K562 (cell line): ENCODE data around the gene ZNF791. TPM values are rescaled to one million over a fixed set of nuclear protein-coding genes. Genes with fewer than 3 reads are reported as not detected.

Source experiments
- BRD9 ChIP-seq: fragments of 450-650 bp; IDR thresholded peaks from 2 replicates; pipeline ENCODE4 v1.6.1; 2018; ENCODE audit warnings: low read depth; ENCODE audit not compliant: partially characterized antibody
- CBFB ChIP-seq: sonication (generic); formaldehyde crosslinking; IDR thresholded peaks from 2 replicates; pipeline ENCODE4 v1.4.0; 2020; ENCODE audit warnings: mild to moderate bottlenecking, missing genetic modification reagents
- CBX1 ChIP-seq: sonication (generic); IDR thresholded peaks from 2 replicates; pipeline ENCODE4 v1.6.1; 2016; ENCODE audit warnings: antibody characterized with exemption, low read depth, mild to moderate bottlenecking
- GTF2F1 ChIP-seq: IDR thresholded peaks from 2 replicates; pipeline ENCODE4 v1.6.1; 2011; ENCODE audit warnings: low read depth, low read length, improper control_type of control experiment
- HDAC2 ChIP-seq: fragments of 450-650 bp; IDR thresholded peaks from 2 replicates; pipeline ENCODE4 v1.6.1; 2016; ENCODE audit warnings: mild to moderate bottlenecking
- IFI16 ChIP-seq: fragments of 250-450 bp; sonication (Bioruptor Pico); IDR thresholded peaks from 2 replicates; pipeline ENCODE4 v2.1.2; 2022; ENCODE audit warnings: mild to moderate bottlenecking, inconsistent platforms
- KLF16 ChIP-seq: IDR thresholded peaks from 2 replicates; pipeline ENCODE4 v1.6.1; 2016; ENCODE audit warnings: antibody characterized with exemption
- MEIS2 ChIP-seq: fragments of 450-650 bp; IDR thresholded peaks from 2 replicates; pipeline ENCODE4 v1.6.1; 2014; ENCODE audit warnings: mild to moderate bottlenecking; ENCODE audit not compliant: partially characterized antibody
- MTA2 ChIP-seq: fragments of 450-650 bp; IDR thresholded peaks from 2 replicates; pipeline ENCODE4 v1.6.1; 2016; ENCODE audit warnings: low read depth
- NCOR1 ChIP-seq: fragments of 450-650 bp; IDR thresholded peaks from 2 replicates; pipeline ENCODE4 v1.6.1; 2016; ENCODE audit warnings: mild to moderate bottlenecking, moderate library complexity
- NFYB ChIP-seq: IDR thresholded peaks from 2 replicates; pipeline ENCODE4 v1.6.1; 2011; ENCODE audit warnings: mild to moderate bottlenecking, moderate library complexity; ENCODE audit not compliant: insufficient read length; ENCODE audit errors: extremely low read depth
- NR2F6 ChIP-seq: fragments of 450-650 bp; formaldehyde crosslinking; IDR thresholded peaks from 2 replicates; pipeline ENCODE4 v1.4.0; 2020; ENCODE audit warnings: mild to moderate bottlenecking
- PHF20 ChIP-seq: fragments of 450-650 bp; IDR thresholded peaks from 2 replicates; pipeline ENCODE4 v1.6.1; 2018; ENCODE audit not compliant: partially characterized antibody
- PHTF2 ChIP-seq: fragments of 250-450 bp; sonication (Bioruptor Pico); IDR thresholded peaks from 2 replicates; pipeline ENCODE4 v1.5.0; 2021; ENCODE audit warnings: mild to moderate bottlenecking
- RAD51 ChIP-seq: fragments of 450-650 bp; IDR thresholded peaks from 2 replicates; pipeline ENCODE4 v1.7.1; 2016; ENCODE audit warnings: low read depth, mild to moderate bottlenecking, borderline replicate concordance
- SIN3A ChIP-seq, 2 experiments: fragments of 150-350 bp in 1 of 2; IDR thresholded peaks; 2 replicates each; pipeline ENCODE4 v1.6.1; 2011 to 2016; ENCODE audit warnings: borderline replicate concordance in 2 of 2, low read depth in 2 of 2, low read length in 2 of 2, mild to moderate bottlenecking in 2 of 2, moderate library complexity in 2 of 2; ENCODE audit not compliant: control insufficient read depth in 1 of 2
- SIRT6 ChIP-seq: IDR thresholded peaks from one replicate; pipeline ENCODE4 v1.6.1; 2012; ENCODE audit warnings: low read depth, mild to moderate bottlenecking, control low read depth, inconsistent platforms, low read length, moderate library complexity
- SOX6 ChIP-seq: fragments of 450-650 bp; IDR thresholded peaks from 2 replicates; pipeline ENCODE4 v1.6.1; 2014; ENCODE audit warnings: mild to moderate bottlenecking
- SREBF1 ChIP-seq: fragments of 150-350 bp; IDR thresholded peaks from 2 replicates; pipeline ENCODE4 v1.6.1; 2014; ENCODE audit warnings: antibody characterized with exemption, low read depth, low read length, borderline replicate concordance
- TRIM28 ChIP-seq: fragments of 450-650 bp; IDR thresholded peaks from 2 replicates; pipeline ENCODE4 v1.6.1; 2017
- USF1 ChIP-seq: sonication (generic); formaldehyde crosslinking; IDR thresholded peaks from 2 replicates; pipeline ENCODE4 v1.9.0; 2022; ENCODE audit warnings: mild to moderate bottlenecking, missing genetic modification reagents
- ZBED1 ChIP-seq: IDR thresholded peaks from 2 replicates; pipeline ENCODE4 v1.6.1; 2014
- ZEB2 ChIP-seq: fragments of 450-650 bp; IDR thresholded peaks from 2 replicates; pipeline ENCODE4 v1.6.1; 2016
- ZNF224 ChIP-seq: sonication (generic); formaldehyde crosslinking; IDR thresholded peaks from 2 replicates; pipeline ENCODE4 v1.8.0; 2022; ENCODE audit warnings: mild to moderate bottlenecking, missing genetic modification reagents
- ZNF644 ChIP-seq: fragments of 200-800 bp; sonication (Bioruptor generic); IDR thresholded peaks from 2 replicates; pipeline ENCODE4 v1.6.1; 2016; ENCODE audit warnings: low read depth, missing genetic modification characterization, missing compliant biosample characterization
- ZNF695 ChIP-seq: fragments of 450-650 bp; formaldehyde crosslinking; IDR thresholded peaks from 2 replicates; pipeline ENCODE4 v1.4.0; 2020; ENCODE audit warnings: mild to moderate bottlenecking, moderate library complexity
- ZNF696 ChIP-seq: fragments of 250-450 bp; sonication (Bioruptor Pico); conservative IDR thresholded peaks from 2 replicates; pipeline ENCODE4 v1.4.0; 2020; ENCODE audit warnings: mild to moderate bottlenecking, moderate library complexity
- ZNF75A ChIP-seq: fragments of 450-650 bp; formaldehyde crosslinking; IDR thresholded peaks from 2 replicates; pipeline ENCODE4 v1.4.0; 2020; ENCODE audit warnings: mild to moderate bottlenecking
- polyA plus RNA-seq, 8 experiments: library from polyadenylated mRNA; depleted of rRNA in 4 of 8; stranded (reverse) in 5 of 8; unstranded in 3 of 8; fragments of >200 nt; fragmentation: Nextera tagmentation in 2 of 8; fragmentation: Illumina TruSeq in 1 of 8; extraction: Ambion mirVana in 2 of 8; extraction: Trizol in 1 of 8; gene quantifications; 2 replicates each; pipeline versions ENCODE4 v1.2.1 to v1.2.3, GENCODE V29; 2011 to 2014; ENCODE audit warnings: inconsistent platforms in 1 of 8, missing spikeins in 1 of 8
- total RNA-seq, 7 experiments: library from RNA; depleted of rRNA in 6 of 7; stranded (reverse); fragments of >200 nt in 6 of 7; fragmentation: Illumina TruSeq in 2 of 7; extraction: Trizol in 2 of 7; gene quantifications; 2 replicates each; pipeline versions ENCODE4 v1.2.1 to v1.2.3, GENCODE V29; 2011 to 2021; ENCODE audit warnings: low replicate concordance in 1 of 7
- TF ChIP-seq, protein P1 (sequence below): fragments of 450-650 bp; IDR thresholded peaks from 2 replicates; pipeline ENCODE4 v1.6.1; 2018; ENCODE audit warnings: mild to moderate bottlenecking, low read depth; ENCODE audit not compliant: partially characterized antibody
- TF ChIP-seq, protein P2 (sequence below): fragments of 250-450 bp; sonication (Bioruptor Pico); IDR thresholded peaks from 2 replicates; pipeline ENCODE4 v1.5.0; 2021

Gene ZNF791
- total and polyA plus RNA-seq, 9 of the 15 experiments (the other 6 are each of a cell fraction or from before 2014, with no cell fraction given), result 7.8 to 22.7 (median 13.1) TPM

DNA sequence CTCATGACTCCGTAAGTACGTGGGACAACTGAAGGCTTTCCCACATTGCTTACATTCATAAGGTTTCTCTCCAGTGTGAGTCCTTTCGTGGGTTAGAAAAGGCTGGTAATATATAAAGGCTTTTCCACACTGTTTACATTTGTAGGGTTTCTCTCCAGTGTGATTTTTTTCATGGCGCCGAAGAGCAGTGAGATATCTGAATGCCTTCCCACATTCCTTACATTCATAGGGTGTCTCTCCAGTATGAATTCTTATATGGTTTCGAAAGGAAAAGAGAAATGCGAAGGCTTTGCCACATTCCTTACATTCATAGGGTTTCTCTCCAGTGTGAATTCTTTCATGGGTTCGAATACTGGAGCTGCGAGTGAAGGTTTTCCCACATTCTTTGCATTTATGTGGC lies 29.6 kb upstream of the ZNF791 start (continued):
- peak; percentile 78 for TF ChIP-seq TRIM28
- no peak for TF ChIP-seq GTF2F1
- no peak for TF ChIP-seq NR2F6 (CRISPR knock-in tag)
- no peak for TF ChIP-seq NFYB
- no peak for TF ChIP-seq MTA2
- no peak for TF ChIP-seq NCOR1
- TF ChIP-seq ZEB2, result no peak
- peak; percentile 97 for TF ChIP-seq ZNF75A (CRISPR knock-in tag)
- no peak for TF ChIP-seq ZNF644 (tag)
- TF ChIP-seq, protein P1, sequence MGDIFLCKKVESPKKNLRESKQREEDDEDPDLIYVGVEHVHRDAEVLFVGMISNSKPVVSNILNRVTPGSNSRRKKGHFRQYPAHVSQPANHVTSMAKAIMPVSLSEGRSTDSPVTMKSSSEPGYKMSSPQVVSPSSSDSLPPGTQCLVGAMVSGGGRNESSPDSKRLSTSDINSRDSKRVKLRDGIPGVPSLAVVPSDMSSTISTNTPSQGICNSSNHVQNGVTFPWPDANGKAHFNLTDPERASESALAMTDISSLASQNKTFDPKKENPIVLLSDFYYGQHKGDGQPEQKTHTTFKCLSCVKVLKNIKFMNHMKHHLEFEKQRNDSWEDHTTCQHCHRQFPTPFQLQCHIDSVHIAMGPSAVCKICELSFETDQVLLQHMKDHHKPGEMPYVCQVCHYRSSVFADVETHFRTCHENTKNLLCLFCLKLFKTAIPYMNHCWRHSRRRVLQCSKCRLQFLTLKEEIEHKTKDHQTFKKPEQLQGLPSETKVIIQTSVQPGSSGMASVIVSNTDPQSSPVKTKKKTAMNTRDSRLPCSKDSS, result peak; percentile 65
- no peak for TF ChIP-seq ZNF695
- TF ChIP-seq HDAC2, result no peak
- no peak for TF ChIP-seq SIN3A (IDR thresholded peaks at IDR 0.05; ENCODE audit: borderline replicate concordance in 2 of 2, control insufficient read depth in 1 of 2, low read depth in 2 of 2, low read length in 2 of 2)
- TF ChIP-seq IFI16 (CRISPR knock-in tag), result no peak
- TF ChIP-seq BRD9, result no peak
- TF ChIP-seq PHTF2 (CRISPR knock-in tag), result no peak
- TF ChIP-seq USF1 (CRISPR knock-in tag), result no peak
- TF ChIP-seq ZNF696 (CRISPR knock-in tag), result no peak
- no peak for TF ChIP-seq CBFB (CRISPR knock-in tag)
- TF ChIP-seq SIRT6, result no peak
- no peak for TF ChIP-seq PHF20
- TF ChIP-seq, protein P2, sequence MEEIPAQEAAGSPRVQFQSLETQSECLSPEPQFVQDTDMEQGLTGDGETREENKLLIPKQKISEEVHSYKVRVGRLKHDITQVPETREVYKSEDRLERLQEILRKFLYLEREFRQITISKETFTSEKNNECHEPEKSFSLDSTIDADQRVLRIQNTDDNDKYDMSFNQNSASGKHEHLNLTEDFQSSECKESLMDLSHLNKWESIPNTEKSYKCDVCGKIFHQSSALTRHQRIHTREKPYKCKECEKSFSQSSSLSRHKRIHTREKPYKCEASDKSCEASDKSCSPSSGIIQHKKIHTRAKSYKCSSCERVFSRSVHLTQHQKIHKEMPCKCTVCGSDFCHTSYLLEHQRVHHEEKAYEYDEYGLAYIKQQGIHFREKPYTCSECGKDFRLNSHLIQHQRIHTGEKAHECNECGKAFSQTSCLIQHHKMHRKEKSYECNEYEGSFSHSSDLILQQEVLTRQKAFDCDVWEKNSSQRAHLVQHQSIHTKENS, result no peak
- no peak for TF ChIP-seq MEIS2
- 0 out of 2 replicates have a peak, but pooled peaks have one; percentile 4 for TF ChIP-seq CBX1
- TF ChIP-seq SREBF1, result no peak
- no peak for TF ChIP-seq ZNF224 (CRISPR knock-in tag)
- no peak for TF ChIP-seq ZBED1
- no peak for TF ChIP-seq RAD51
- 0 out of 2 replicates have a peak, but pooled peaks have one; percentile 17 for TF ChIP-seq SOX6
- TF ChIP-seq KLF16, result no peak
